HFFc6 (cell line): Measurements from ENCODE around the gene SLC66A3. TPM values are rescaled to one million over a fixed set of nuclear protein-coding genes. Genes with fewer than 3 reads are reported as not detected.

ENCODE experiments used
- DNase-seq: peaks from one replicate; pipeline ENCODE4 v3.0.0-alpha.2; 2018
- H3K27ac Mint-ChIP-seq: 2 replicates; pipeline ENCODE4 v1.8.0; 2020; ENCODE audit warnings: mild to moderate bottlenecking, mixed read lengths
- H3K27me3 Mint-ChIP-seq: 2 replicates; pipeline ENCODE4 v1.8.0; 2021; ENCODE audit warnings: mild to moderate bottlenecking, moderate library complexity, mixed read lengths; ENCODE audit not compliant: insufficient read depth
- H3K36me3 Mint-ChIP-seq: 2 replicates; pipeline ENCODE4 v1.8.0; 2021; ENCODE audit warnings: low read depth, mixed read lengths
- H3K4me1 Mint-ChIP-seq: 2 replicates; pipeline ENCODE4 v1.8.0; 2020; ENCODE audit warnings: low read depth, mixed read lengths
- H3K4me3 Mint-ChIP-seq: 2 replicates; pipeline ENCODE4 v1.8.0; 2020; ENCODE audit warnings: mild to moderate bottlenecking, moderate library complexity, mixed read lengths
- H3K9me3 Mint-ChIP-seq: 2 replicates; pipeline ENCODE4 v1.8.0; 2020; ENCODE audit warnings: mild to moderate bottlenecking, mixed read lengths
- CTCF ChIP-seq: fragments of 200-600 bp; sonication (generic); IDR thresholded peaks from 2 replicates; pipeline ENCODE4 v1.5.0; 2021; ENCODE audit warnings: antibody characterized with exemption, mild to moderate bottlenecking
- total RNA-seq, 6 experiments: library from RNA; stranded (reverse); fragmentation: NEBNext Ultra II Directional; extraction: Animal tissue kit (Norgen Biotek cat#: 25700); gene quantifications; 2 replicates in 1 of 6; 3 replicates in 5 of 6; pipeline ENCODE4 v1.2.3, GENCODE V29; 2021

The SLC66A3 gene
- total RNA-seq, 6 experiments from 2014 or later, result 11.4 to 17.4 (median 13.0) TPM

GRCh38 chr2:11132036-11132671 lies 23.1 kb upstream of the SLC66A3 start:
- Mint-ChIP-seq H3K9me3 (no peaks in the 10 kb centered on the region), H3K36me3 (no peaks in the 10 kb centered on the region), H3K4me1 (peaks cover 20% of the 10 kb centered on the region), H3K27ac (peak overlapping the region; percentile 90; the same call in 1 of the 2 replicates), H3K4me3 (peak overlapping the region; percentile 92), H3K27me3 (peaks cover 6% of the 10 kb centered on the region)
- DNase-seq, result no peak
- no peak for TF ChIP-seq CTCF

DNA sequence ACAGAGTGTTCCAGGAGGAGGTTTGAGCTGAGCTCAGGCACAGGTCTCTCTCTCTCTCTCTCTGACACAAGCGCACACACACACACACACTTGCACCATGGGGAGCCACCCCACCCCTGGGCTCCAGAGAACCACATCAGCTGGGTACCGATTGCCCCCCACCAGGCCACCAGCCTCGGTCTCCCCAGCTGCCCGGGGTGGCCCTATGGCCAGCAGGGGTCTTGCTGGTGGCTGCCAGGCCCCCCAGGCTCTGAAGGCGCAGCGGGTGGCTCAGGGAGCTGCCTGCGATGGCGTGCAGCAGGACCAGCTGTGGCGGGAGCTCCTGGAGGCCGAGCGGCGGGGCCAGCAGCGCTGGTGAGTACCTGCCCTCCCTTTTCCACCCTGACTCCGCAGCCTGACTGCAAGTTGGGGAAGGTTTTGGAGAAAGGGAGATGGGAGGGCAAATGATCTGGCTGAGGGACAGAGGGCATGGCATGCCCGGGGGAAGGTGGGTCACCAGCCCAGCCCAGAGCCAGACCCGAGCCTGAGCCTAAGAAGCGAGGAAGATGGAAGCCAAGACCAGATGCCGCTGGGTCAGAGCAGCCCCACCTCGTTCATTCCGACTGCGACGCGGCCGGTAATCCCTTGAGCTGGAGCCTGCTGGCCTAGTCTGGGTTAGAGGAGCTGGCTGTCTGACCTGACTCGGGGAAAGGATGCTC lies 21.9 kb upstream of the SLC66A3 start:
- Mint-ChIP-seq H3K27me3 (peaks cover 8% of the 10 kb centered on the region), H3K36me3 (no peaks in the 10 kb centered on the region), H3K27ac (peak overlapping the region; percentile 90), H3K9me3 (no peaks in the 10 kb centered on the region), H3K4me3 (peak overlapping the region; percentile 92), H3K4me1 (peaks cover 17% of the 10 kb centered on the region)
- DNase-seq, result no peak
- no peak for TF ChIP-seq CTCF

GRCh38 chr2:11133936-11134320 lies 21.3 kb upstream of the SLC66A3 start:
- Mint-ChIP-seq H3K27ac (no peak overlapping the region), H3K36me3 (no peaks in the 10 kb centered on the region), H3K4me3 (no peak overlapping the region; the same call in 1 of the 2 replicates), H3K27me3 (peaks cover 8% of the 10 kb centered on the region), H3K9me3 (no peaks in the 10 kb centered on the region), H3K4me1 (peaks cover 11% of the 10 kb centered on the region)
- no peak for TF ChIP-seq CTCF
- DNase-seq, result no peak

DNA sequence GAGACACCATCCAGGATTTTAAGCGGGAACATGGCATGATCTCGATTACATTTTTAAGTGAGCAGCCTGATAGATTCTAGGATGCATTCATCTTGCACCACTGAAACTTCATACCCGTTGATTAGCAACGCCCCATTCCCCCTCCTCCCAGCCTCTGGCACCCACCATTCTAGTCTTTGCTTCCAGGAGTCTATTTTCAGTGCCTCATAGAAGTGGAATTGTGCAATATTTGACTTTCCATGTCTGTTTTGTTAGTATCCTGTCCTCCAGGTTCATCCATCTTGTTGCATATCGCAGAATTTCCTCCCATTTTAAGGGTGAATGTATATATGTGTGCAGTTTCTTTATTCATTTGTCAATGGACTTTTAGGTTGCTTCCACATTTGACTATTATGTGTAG lies 20.9 kb upstream of the SLC66A3 start:
- Mint-ChIP-seq H3K27ac (no peak overlapping the region), H3K36me3 (no peaks in the 10 kb centered on the region), H3K4me1 (peaks cover 10% of the 10 kb centered on the region), H3K9me3 (no peaks in the 10 kb centered on the region), H3K4me3 (no peak overlapping the region), H3K27me3 (peaks cover 8% of the 10 kb centered on the region)
- TF ChIP-seq CTCF, result no peak
- no peak for DNase-seq

- Mint-ChIP-seq H3K27me3 (peaks cover 30% of the 10 kb centered on the region), H3K27ac (no peak overlapping the region)
- peak; percentile 41 for DNase-seq
Observed at GRCh38 chr2:11140492-11140891, 14.8 kb upstream of the SLC66A3 start.

More at GRCh38 chr2:11140492-11140891, 14.8 kb upstream of the SLC66A3 start:
- H3K4me3 Mint-ChIP-seq, result no peak overlapping the region
- H3K4me1 Mint-ChIP-seq, result peaks cover 7% of the 10 kb centered on the region
- H3K36me3 Mint-ChIP-seq, result no peaks in the 10 kb centered on the region
- H3K9me3 Mint-ChIP-seq, result no peaks in the 10 kb centered on the region
- no peak for TF ChIP-seq CTCF
